DOHH2 (cell line): ENCODE results near the gene SV2C.

Source experiments
- H3F3A ChIP-seq: fragments of 200-600 bp; sonication (generic), shearing (Covaris generic); 2 replicates; pipeline ENCODE4 v1.6.0; 2016; ENCODE audit warnings: antibody characterized with exemption, mild to moderate bottlenecking; ENCODE audit not compliant: control insufficient read depth, insufficient read depth
- H3K27ac ChIP-seq: fragments of 200-600 bp; sonication (generic); 2 replicates; pipeline ENCODE4 v1.5.1; 2014; ENCODE audit warnings: low read depth, mild to moderate bottlenecking, low read length, moderate library complexity
- H3K27me3 ChIP-seq: fragments of 200-600 bp; sonication (generic); 2 replicates; pipeline ENCODE4 v1.6.1; 2014; ENCODE audit warnings: mild to moderate bottlenecking, low read length, mixed read lengths; ENCODE audit not compliant: control insufficient read depth
- H3K36me3 ChIP-seq: fragments of 200-600 bp; sonication (generic); 2 replicates; pipeline ENCODE4 v1.6.1; 2014; ENCODE audit warnings: mild to moderate bottlenecking, low read length, moderate library complexity, mixed read lengths; ENCODE audit not compliant: control insufficient read depth
- H3K4me1 ChIP-seq: fragments of 200-600 bp; sonication (generic); 2 replicates; pipeline ENCODE4 v1.6.1; 2014; ENCODE audit warnings: mild to moderate bottlenecking, low read length, mixed read lengths; ENCODE audit not compliant: control insufficient read depth
- H3K4me2 ChIP-seq: fragments of 200-600 bp; sonication (generic); 2 replicates; pipeline ENCODE4 v1.6.0; 2014; ENCODE audit warnings: mild to moderate bottlenecking, low read length, moderate library complexity
- H3K4me3 ChIP-seq: fragments of 200-600 bp; sonication (generic); 2 replicates; pipeline ENCODE4 v1.5.1; 2014; ENCODE audit warnings: mild to moderate bottlenecking, low read length, mixed read lengths
- H3K79me2 ChIP-seq: fragments of 200-600 bp; sonication (generic); 2 replicates; pipeline ENCODE4 v1.6.1; 2014; ENCODE audit warnings: mild to moderate bottlenecking, low read length, mixed read lengths; ENCODE audit not compliant: control insufficient read depth
- H3K9me2 ChIP-seq: fragments of 200-600 bp; sonication (generic); replicated peaks from 2 replicates; pipeline ENCODE4 v1.6.1; 2014; ENCODE audit warnings: mild to moderate bottlenecking, low read length, mixed read lengths; ENCODE audit not compliant: control insufficient read depth
- H3K9me3 ChIP-seq: fragments of 200-600 bp; sonication (generic); 2 replicates; pipeline ENCODE4 v1.6.1; 2014; ENCODE audit warnings: antibody characterized with exemption, low read length, mixed read lengths; ENCODE audit not compliant: control insufficient read depth, insufficient read depth
- H4K20me1 ChIP-seq: fragments of 200-600 bp; sonication (generic); 2 replicates; pipeline ENCODE4 v1.6.0; 2014; ENCODE audit warnings: low read depth, mild to moderate bottlenecking, antibody characterized with exemption, low read length, moderate library complexity; ENCODE audit not compliant: control insufficient read depth, insufficient read depth
- CTCF ChIP-seq: fragments of 200-600 bp; sonication (generic); IDR thresholded peaks from one replicate; pipeline ENCODE4 v1.5.1; 2014; ENCODE audit warnings: antibody characterized with exemption, mild to moderate bottlenecking, low read depth, low read length; ENCODE audit not compliant: poor library complexity, severe bottlenecking
- EZH2phosphoT487 ChIP-seq: fragments of 200-600 bp; sonication (generic); IDR thresholded peaks from 2 replicates; pipeline ENCODE4 v1.6.1; 2017; ENCODE audit warnings: borderline replicate concordance, mild to moderate bottlenecking, antibody characterized with exemption, low read length, moderate library complexity, mixed read lengths

The SV2C gene

GRCh38 chr5:76106149-76106548 lies 23.0 kb downstream of the SV2C start:
- no peaks in the 10 kb centered on the region for H3F3A ChIP-seq
- H3K36me3 ChIP-seq: no peaks in the 10 kb centered on the region
- no peak for TF ChIP-seq EZH2phosphoT487
- TF ChIP-seq CTCF: no peak
- H3K79me2 ChIP-seq: no peaks in the 10 kb centered on the region
- H3K27ac ChIP-seq: no peak overlapping the region
- no peaks in the 10 kb centered on the region for H3K9me3 ChIP-seq
- no peaks in the 10 kb centered on the region for H4K20me1 ChIP-seq
- no peak overlapping the region for H3K4me2 ChIP-seq
- H3K27me3 ChIP-seq: no peaks in the 10 kb centered on the region
- H3K4me1 ChIP-seq: no peaks in the 10 kb centered on the region
- H3K4me3 ChIP-seq: no peak overlapping the region
- no peaks in the 10 kb centered on the region for H3K9me2 ChIP-seq

GRCh38 chr5:76111477-76112174 lies 28.4 kb downstream of the SV2C start:
- Histone ChIP-seq H3K9me2 (no peaks in the 10 kb centered on the region), H4K20me1 (no peaks in the 10 kb centered on the region), H3F3A (no peaks in the 10 kb centered on the region), H3K36me3 (no peaks in the 10 kb centered on the region), H3K27ac (no peak overlapping the region), H3K79me2 (no peaks in the 10 kb centered on the region), H3K9me3 (no peaks in the 10 kb centered on the region), H3K4me3 (no peak overlapping the region), H3K27me3 (peaks cover 9% of the 10 kb centered on the region), H3K4me1 (no peaks in the 10 kb centered on the region), H3K4me2 (no peak overlapping the region)
- TF ChIP-seq CTCF (no peak), EZH2phosphoT487 (no peak)

- H3K4me3 ChIP-seq: no peak overlapping the region
- no peaks in the 10 kb centered on the region for H3K79me2 ChIP-seq
- no peaks in the 10 kb centered on the region for H3K36me3 ChIP-seq
- no peak overlapping the region for H3K27ac ChIP-seq
- no peak overlapping the region for H3K4me2 ChIP-seq
- H4K20me1 ChIP-seq: no peaks in the 10 kb centered on the region
- TF ChIP-seq EZH2phosphoT487 (no peak), CTCF (no peak)
- no peaks in the 10 kb centered on the region for H3K9me3 ChIP-seq
- H3K4me1 ChIP-seq: no peaks in the 10 kb centered on the region
- no peaks in the 10 kb centered on the region for H3F3A ChIP-seq
- no peaks in the 10 kb centered on the region for H3K9me2 ChIP-seq
- peaks cover 9% of the 10 kb centered on the region for H3K27me3 ChIP-seq
Observed at GRCh38 chr5:76113103-76113502, 29.9 kb downstream of the SV2C start.
